ENCODE results near the gene COPB2.

COPB2 gene

DNA sequence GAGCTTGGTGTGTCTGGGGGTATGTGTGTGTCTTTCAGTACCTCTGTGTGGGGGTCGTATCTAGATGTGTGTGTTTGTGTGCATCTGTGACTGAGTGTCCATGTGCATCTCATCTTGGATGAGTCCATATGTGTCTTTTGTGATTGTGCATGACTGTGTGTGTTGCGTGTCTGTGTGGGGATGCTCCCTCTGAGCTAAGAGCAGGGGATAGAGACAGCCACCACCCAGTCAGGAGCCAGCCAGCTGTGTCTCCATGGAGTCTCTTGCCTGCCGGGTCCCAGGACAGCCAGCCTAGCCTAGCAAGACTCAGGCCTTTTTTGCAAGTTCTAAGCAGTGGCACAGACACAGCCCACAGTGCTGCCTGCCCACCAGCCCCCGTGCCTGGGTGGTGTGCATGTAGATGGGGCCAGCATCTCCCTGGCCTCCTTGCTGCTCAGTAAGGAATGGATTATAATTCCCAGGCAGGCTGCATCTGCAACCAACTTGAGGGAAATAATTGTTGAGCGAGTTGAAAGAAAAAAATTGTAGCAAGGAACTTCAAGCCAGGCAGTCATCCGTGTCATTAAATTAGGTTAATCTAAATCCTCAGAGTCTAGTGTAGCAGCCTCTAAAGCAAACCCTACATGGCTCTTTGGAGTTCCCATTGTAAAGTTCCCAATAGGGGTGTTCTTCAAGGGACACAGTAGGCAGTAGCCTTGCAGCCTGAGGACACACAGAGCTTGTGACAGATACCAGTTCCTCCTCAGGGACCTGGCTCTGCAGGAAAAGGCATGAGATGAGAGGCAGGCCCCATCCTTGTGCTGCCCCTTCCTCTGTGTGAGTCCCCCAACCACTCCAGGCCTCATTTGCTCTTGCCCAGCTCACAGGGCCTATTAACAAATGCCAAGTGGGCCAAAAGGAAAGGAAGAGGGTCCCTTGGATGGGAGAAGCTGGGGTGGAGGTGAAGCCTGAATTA lies 81.6 kb downstream of the COPB2 start:
- DNase-seq (ENCODE audit: low spot score) = no peak
